Vagina (tissue), 2 donors: ENCODE data around the gene PXN. TPM values are rescaled to one million over a fixed set of nuclear protein-coding genes. Genes with fewer than 3 reads are reported as not detected.

ENCODE experiments used
- DNase-seq, 2 donors: peaks; one replicate each; pipeline ENCODE4 v3.0.0-alpha.2; 2017; ENCODE audit errors: extremely low spot score in 2 of 2
- H3K27ac ChIP-seq: fragments of 200-600 bp; sonication (generic); one replicate; pipeline ENCODE4 v1.5.1; 2019
- H3K27me3 ChIP-seq: fragments of 200-600 bp; sonication (generic); one replicate; pipeline ENCODE4 v1.5.1; 2019
- H3K36me3 ChIP-seq, 2 donors: fragments of 200-600 bp; sonication (generic); one replicate each; pipeline ENCODE4 v1.5.1; 2017 to 2019
- H3K4me1 ChIP-seq: fragments of 200-600 bp; sonication (generic); one replicate; pipeline ENCODE4 v1.5.1; 2019
- H3K4me3 ChIP-seq, 2 donors: fragments of 200-600 bp; sonication (generic); 1 replicate in 1 of 2; 2 replicates in 1 of 2; pipeline ENCODE4 v1.5.1; 2016 to 2019
- H3K9me3 ChIP-seq: fragments of 200-600 bp; sonication (generic); one replicate; pipeline ENCODE4 v1.5.1; 2019
- CTCF ChIP-seq, 3 experiments: fragments of 450-650 bp in 2 of 3; fragments of 200-600 bp in 1 of 3; sonication (generic) in 1 of 3; IDR thresholded peaks; one replicate each; pipeline ENCODE4 v1.5.1; 2017 to 2019; ENCODE audit warnings: antibody characterized with exemption in 3 of 3, mild to moderate bottlenecking in 2 of 3, moderate library complexity in 2 of 3
- POLR2A ChIP-seq, 2 donors: fragments of 450-650 bp; IDR thresholded peaks; one replicate each; pipeline ENCODE4 v1.6.1; 2017; ENCODE audit warnings: antibody characterized with exemption in 2 of 2, mild to moderate bottlenecking in 2 of 2, moderate library complexity in 2 of 2
- POLR2AphosphoS5 ChIP-seq, 2 donors: sonication (generic); formaldehyde crosslinking; IDR thresholded peaks; one replicate each; pipeline ENCODE4 v1.9.0; 2017; ENCODE audit warnings: antibody characterized with exemption in 2 of 2, mild to moderate bottlenecking in 2 of 2, low read depth in 1 of 2; ENCODE audit not compliant: insufficient read depth in 1 of 2
- intact Hi-C: fragments of 100-400 bp; cut with DNase I; formaldehyde crosslinking; loops from one replicate; pipeline ENCODE4 v1.15.1; 2023
- total RNA-seq: library from RNA; depleted of rRNA; stranded (reverse); fragments of >200 nt; gene quantifications from one replicate; pipeline ENCODE4 v1.2.3, GENCODE V29; 2016

PXN gene
- total RNA-seq, 1 donor from 2014 or later, result 95.3 TPM

- no peak for TF ChIP-seq POLR2A (IDR thresholded peaks at IDR 0.05)
- TF ChIP-seq CTCF (IDR thresholded peaks at IDR 0.05), result no peak
- peak in 1 of 2 donors; percentile 47 for TF ChIP-seq POLR2AphosphoS5 (IDR thresholded peaks at IDR 0.05; ENCODE audit: insufficient read depth in 1 of 2, low read depth in 1 of 2)
- Histone ChIP-seq H3K27ac (peak overlapping the region; percentile 85), H3K4me1 (peaks cover 92% of the 10 kb centered on the region), H3K36me3 (no peaks in the 10 kb centered on the region), H3K4me3 (peak overlapping the region in 1 of 2 donors; percentile 28), H3K9me3 (no peaks in the 10 kb centered on the region), H3K27me3 (no peaks in the 10 kb centered on the region)
- intact Hi-C loops, result no loop called here
- peak in 1 of 2 donors; percentile 95 for DNase-seq
Measured at GRCh38 chr12:120230326-120230973, 35.1 kb downstream of the PXN start.

DNA sequence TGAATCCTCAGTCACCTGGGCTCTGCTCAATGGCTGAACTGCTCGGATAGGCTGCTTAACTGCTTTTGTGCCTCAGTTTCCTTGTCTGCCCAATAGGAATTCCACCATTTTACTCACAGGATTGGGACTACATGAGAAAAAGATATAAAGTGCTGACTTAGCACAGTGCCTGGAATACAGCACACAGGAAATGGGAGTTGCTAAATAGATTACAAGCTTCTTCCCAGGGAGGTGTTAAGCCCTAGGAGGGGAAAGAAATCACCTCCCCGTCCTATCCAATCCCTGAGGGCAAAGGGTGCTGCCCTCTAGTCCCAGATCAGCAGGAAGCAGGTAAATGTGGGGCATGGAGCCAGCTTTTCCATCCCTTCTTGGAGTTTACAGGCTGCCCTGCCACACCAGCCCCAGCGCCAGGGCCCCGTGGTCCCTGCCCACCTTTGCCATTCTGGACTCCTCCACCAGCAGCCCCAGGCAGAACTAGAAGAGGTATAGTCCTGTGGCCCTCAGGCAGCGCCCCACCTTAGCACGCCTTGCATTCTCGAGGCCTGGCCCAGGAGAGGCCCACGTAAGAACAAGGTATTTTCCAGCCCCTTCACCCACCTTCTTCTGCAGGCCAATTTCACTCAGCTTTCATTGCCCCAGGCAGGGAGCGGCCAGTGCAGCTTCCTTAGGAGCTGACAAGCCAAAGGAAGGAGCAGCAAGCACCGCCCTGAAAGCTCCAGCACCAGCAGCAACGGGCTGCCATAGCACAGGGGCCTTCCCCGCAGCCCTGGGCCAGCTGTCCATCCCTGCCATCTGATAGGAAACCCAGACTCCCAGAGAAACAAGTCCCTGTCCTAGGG is 35.8 kb downstream of the PXN start:
- H3K4me1 ChIP-seq, result peaks cover 92% of the 10 kb centered on the region
- peak overlapping the region in 1 of 2 donors; percentile 28 for H3K4me3 ChIP-seq
- H3K27ac ChIP-seq, result peak overlapping the region; percentile 85
- TF ChIP-seq POLR2AphosphoS5 (IDR thresholded peaks at IDR 0.05; ENCODE audit: insufficient read depth in 1 of 2, low read depth in 1 of 2), result no peak
- TF ChIP-seq CTCF (IDR thresholded peaks at IDR 0.05), result no peak
- no peak for TF ChIP-seq POLR2A (IDR thresholded peaks at IDR 0.05)
- no peak for DNase-seq
- H3K36me3 ChIP-seq, result no peaks in the 10 kb centered on the region
- H3K27me3 ChIP-seq, result no peaks in the 10 kb centered on the region
- H3K9me3 ChIP-seq, result no peaks in the 10 kb centered on the region
- intact Hi-C loops, result loop anchor here (2.0 kb wide), 1 partner anchor 35 kb away; the partner anchor contains the start of gene PXN

GRCh38 chr12:120229071-120229486 is 36.5 kb downstream of the PXN start:
- peak overlapping the region in 1 of 2 donors; percentile 28 for H3K4me3 ChIP-seq
- no peaks in the 10 kb centered on the region for H3K27me3 ChIP-seq
- H3K9me3 ChIP-seq, result no peaks in the 10 kb centered on the region
- intact Hi-C loops, result loop anchor here (2.0 kb wide), 1 partner anchor 36 kb away; the partner anchor contains the start of gene PXN
- no peaks in the 10 kb centered on the region for H3K36me3 ChIP-seq
- H3K27ac ChIP-seq, result peak overlapping the region; percentile 85
- TF ChIP-seq CTCF (IDR thresholded peaks at IDR 0.05) (no peak), POLR2A (IDR thresholded peaks at IDR 0.05) (no peak), POLR2AphosphoS5 (IDR thresholded peaks at IDR 0.05; ENCODE audit: insufficient read depth in 1 of 2, low read depth in 1 of 2) (no peak)
- H3K4me1 ChIP-seq, result peaks cover 92% of the 10 kb centered on the region
- no peak for DNase-seq

GRCh38 chr12:120228291-120229070 is 37.0 kb downstream of the PXN start:
- no peaks in the 10 kb centered on the region for H3K27me3 ChIP-seq
- peak overlapping the region; percentile 85 for H3K27ac ChIP-seq
- peak overlapping the region in 1 of 2 donors; percentile 6 for H3K4me3 ChIP-seq
- peaks cover 92% of the 10 kb centered on the region for H3K4me1 ChIP-seq
- peak; percentile 89 to 95 (median 92) for TF ChIP-seq CTCF (IDR thresholded peaks at IDR 0.05)
- TF ChIP-seq POLR2AphosphoS5 (IDR thresholded peaks at IDR 0.05; ENCODE audit: insufficient read depth in 1 of 2, low read depth in 1 of 2), result peak; percentile 67 to 68
- no peak for TF ChIP-seq POLR2A (IDR thresholded peaks at IDR 0.05)
- no peak for DNase-seq
- intact Hi-C loops, result loop anchor here (2.0 kb wide), 1 partner anchor 36 kb away; the partner anchor contains the start of gene PXN
- no peaks in the 10 kb centered on the region for H3K9me3 ChIP-seq
- H3K36me3 ChIP-seq, result peaks cover 0 to 4% of the 10 kb centered on the region in 2 donors
